GM23338 (cell line): ENCODE results near the gene LMBR1. TPM values are rescaled to one million over a fixed set of nuclear protein-coding genes. Genes with fewer than 3 reads are reported as not detected.

ENCODE experiments used
- ATAC-seq: fragments of 200-7000 bp; cut with Tn5 transposase; 3 replicates; pipeline ENCODE4 v1.9.1; 2020
- DNase-seq: peaks from one replicate; pipeline ENCODE4 v3.0.0-alpha.2; 2015; ENCODE audit warnings: low spot score
- H2AFZ ChIP-seq: fragments of 200-600 bp; sonication (generic); 2 replicates; pipeline ENCODE4 v1.8.0; 2016; ENCODE audit warnings: antibody characterized with exemption, mild to moderate bottlenecking, moderate library complexity
- H3F3A ChIP-seq: fragments of 200-600 bp; sonication (generic); replicated peaks from 2 replicates; pipeline ENCODE4 v1.8.0; 2017; ENCODE audit warnings: antibody characterized with exemption, mixed run types, low read depth
- H3K27ac ChIP-seq: fragments of 200-600 bp; sonication (generic); 2 replicates; pipeline ENCODE4 v1.6.1; 2016; ENCODE audit warnings: low read depth
- H3K27me3 ChIP-seq: fragments of 200-600 bp; sonication (generic); 2 replicates; pipeline ENCODE4 v1.8.0; 2016; ENCODE audit warnings: mild to moderate bottlenecking, mixed run types, moderate library complexity; ENCODE audit not compliant: insufficient read depth
- H3K36me3 ChIP-seq: fragments of 200-600 bp; sonication (generic); 2 replicates; pipeline ENCODE4 v1.8.0; 2016; ENCODE audit warnings: mild to moderate bottlenecking; ENCODE audit not compliant: insufficient read depth
- H3K4me1 ChIP-seq: fragments of 200-600 bp; sonication (generic); 2 replicates; pipeline ENCODE4 v1.8.0; 2016; ENCODE audit warnings: mild to moderate bottlenecking, moderate library complexity; ENCODE audit not compliant: insufficient read depth
- H3K4me2 ChIP-seq: fragments of 200-600 bp; sonication (generic); 2 replicates; pipeline ENCODE4 v1.7.1; 2017; ENCODE audit warnings: mixed run types
- H3K4me3 ChIP-seq: fragments of 200-600 bp; sonication (generic); 2 replicates; pipeline ENCODE4 v1.6.1; 2016; ENCODE audit warnings: mixed run types
- H3K79me2 ChIP-seq: fragments of 200-600 bp; sonication (generic); replicated peaks from 2 replicates; pipeline ENCODE4 v1.8.0; 2017; ENCODE audit warnings: mild to moderate bottlenecking; ENCODE audit not compliant: insufficient read depth
- H3K9me2 ChIP-seq: fragments of 200-600 bp; sonication (generic); 2 replicates; pipeline ENCODE4 v1.8.0; 2017; ENCODE audit not compliant: insufficient read depth
- H4K20me1 ChIP-seq: fragments of 200-600 bp; sonication (generic); replicated peaks from 2 replicates; pipeline ENCODE4 v1.8.0; 2017; ENCODE audit warnings: mild to moderate bottlenecking; ENCODE audit not compliant: insufficient read depth
- H3K27ac Mint-ChIP-seq: 2 replicates; pipeline ENCODE4 v1.8.0; 2020; ENCODE audit warnings: inconsistent platforms, mild to moderate bottlenecking, moderate library complexity, mixed read lengths
- H3K27me3 Mint-ChIP-seq: 3 replicates; pipeline ENCODE4 v1.8.0; 2022; ENCODE audit warnings: low read depth, mild to moderate bottlenecking, moderate library complexity, mixed read lengths, inconsistent platforms; ENCODE audit not compliant: insufficient read depth, poor library complexity
- H3K36me3 Mint-ChIP-seq: 3 replicates; pipeline ENCODE4 v1.8.0; 2021; ENCODE audit warnings: low read depth, mild to moderate bottlenecking, inconsistent platforms, moderate library complexity, mixed read lengths
- H3K4me1 Mint-ChIP-seq: 3 replicates; pipeline ENCODE4 v1.8.0; 2020; ENCODE audit warnings: mild to moderate bottlenecking, inconsistent platforms, mixed read lengths
- H3K4me3 Mint-ChIP-seq: 3 replicates; pipeline ENCODE4 v1.8.0; 2021; ENCODE audit warnings: moderate library complexity, mild to moderate bottlenecking, inconsistent platforms, mixed read lengths
- H3K9me3 Mint-ChIP-seq: 3 replicates; pipeline ENCODE4 v1.8.0; 2020; ENCODE audit warnings: moderate library complexity, mild to moderate bottlenecking, inconsistent platforms, mixed read lengths
- CREB1 ChIP-seq: fragments of 250-450 bp; sonication (Bioruptor Pico); IDR thresholded peaks from 2 replicates; pipeline ENCODE4 v1.5.0; 2020; ENCODE audit warnings: low read depth, mild to moderate bottlenecking, moderate library complexity
- NANOG ChIP-seq: IDR thresholded peaks from 2 replicates; pipeline ENCODE4 v1.6.1; 2016; ENCODE audit warnings: antibody characterized with exemption, borderline replicate concordance
- POLR2AphosphoS5 ChIP-seq: IDR thresholded peaks from 2 replicates; pipeline ENCODE4 v1.6.1; 2016; ENCODE audit warnings: antibody characterized with exemption, low read depth
- REST ChIP-seq: IDR thresholded peaks from one replicate; pipeline ENCODE4 v1.6.1; 2018; ENCODE audit warnings: antibody characterized with exemption; ENCODE audit not compliant: unreplicated experiment
- long read RNA-seq: library from polyadenylated mRNA; unstranded; transcript quantifications from one replicate; pipeline ENCODE4 v2.0.0, GENCODE V29; 2020; ENCODE audit not compliant: unreplicated experiment
- polyA plus RNA-seq: library from polyadenylated mRNA; unstranded; fragments of >200 nt; fragmentation: Nextera tagmentation; extraction: Ambion mirVana; gene quantifications from 2 replicates; pipeline ENCODE4 v1.2.1, GENCODE V29; 2016
- total RNA-seq: library from RNA; depleted of rRNA; stranded (reverse); fragments of >200 nt; shearing (Covaris generic); gene quantifications from 2 replicates; pipeline ENCODE4 v1.2.3, GENCODE V29; 2014; rRNA removed
- TF ChIP-seq, protein P1 (sequence below), 2 experiments: fragments of 200-600 bp in 1 of 2; sonication (generic) in 1 of 2; conservative IDR thresholded peaks; 2 replicates each; pipeline versions ENCODE4 v1.5.1 to v1.6.1; 2016 to 2017; ENCODE audit warnings: antibody characterized with exemption in 2 of 2, low read depth in 2 of 2, mild to moderate bottlenecking in 2 of 2, moderate library complexity in 1 of 2
- TF ChIP-seq, protein P2 (sequence below): IDR thresholded peaks from 2 replicates; pipeline ENCODE4 v1.6.1; 2016; ENCODE audit warnings: antibody characterized with exemption

Gene LMBR1
- 69.1 and 90.1 TPM in 2 replicates for total RNA-seq
- polyA plus RNA-seq: 20.6 and 21.8 TPM in 2 replicates
- long read RNA-seq, partial matches to known transcripts: 1 of 8 reads
- long read RNA-seq, other reads (novel, unspliced or antisense): 6 of 8 reads

DNA sequence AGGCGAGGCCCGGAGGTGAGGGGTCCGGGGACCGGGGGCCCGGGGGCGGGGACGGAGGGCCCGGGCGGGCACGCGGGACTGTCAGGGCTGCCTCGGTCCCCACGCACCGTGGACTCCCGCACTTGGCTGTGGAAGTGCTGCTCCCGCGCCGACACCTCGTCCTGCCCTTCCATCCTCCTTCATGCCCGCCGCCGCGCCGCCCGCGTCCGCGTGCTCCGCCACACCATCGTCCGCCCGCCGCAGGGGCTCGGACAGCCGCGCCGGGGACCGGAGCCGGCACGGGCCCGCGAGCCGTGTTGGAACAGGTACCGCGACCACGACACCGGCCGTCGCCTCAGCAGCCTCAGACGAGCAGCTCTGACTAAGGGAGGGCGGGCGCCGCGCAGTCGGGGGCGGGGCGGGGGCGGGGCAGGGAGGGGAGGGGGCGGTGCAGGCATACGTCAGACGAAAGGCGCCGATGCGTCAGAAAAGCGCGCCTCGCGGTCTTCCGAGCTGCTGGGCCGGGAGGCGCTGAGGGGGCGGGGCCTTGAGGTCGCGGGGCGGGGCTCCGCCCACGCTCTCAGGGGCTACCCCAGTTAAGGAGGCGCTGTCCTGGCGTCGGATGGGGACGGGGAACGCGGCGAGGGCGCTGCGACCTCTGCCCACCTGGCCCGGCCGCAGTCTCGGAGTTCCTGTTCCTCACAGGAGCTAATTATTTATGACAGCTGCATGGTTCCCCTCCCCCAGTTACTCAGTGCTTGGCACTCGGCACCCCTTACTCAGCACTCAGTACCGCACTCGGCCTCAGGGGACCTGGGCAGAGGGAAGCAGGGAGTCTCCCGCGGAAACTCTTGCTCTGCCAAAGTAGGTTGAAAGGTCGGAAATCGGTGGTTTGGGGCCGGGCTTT, at the start of gene LMBR1:
Gene LMBR1, minus strand, starts transcription at position 363 of the 886 bp plus-strand sequence. Its CDS starts 190 bp downstream, at position 173.
- peaks cover 8% of the 10 kb centered on the region; the same call in 2 of the 3 replicates for H3K36me3 Mint-ChIP-seq
- peaks cover 15% of the 10 kb centered on the region for H3K4me1 Mint-ChIP-seq
- peaks cover 5% of the 10 kb centered on the region for H3K27me3 Mint-ChIP-seq
- Histone ChIP-seq H3K9me2 (no peaks in the 10 kb centered on the region), H3K27ac (peak within 1 kb of the TSS; percentile 90), H3K36me3 (no peaks in the 10 kb centered on the region), H3K27me3 (no peaks in the 10 kb centered on the region), H3K4me1 (peaks cover 9% of the 10 kb centered on the region; the same call in 1 of the 2 replicates), H3K4me3 (peak within 1 kb of the TSS; percentile 94), H3F3A (no peaks in the 10 kb centered on the region), H2AFZ (peak within 1 kb of the TSS; percentile 96), H4K20me1 (peaks cover 15% of the 10 kb centered on the region), H3K79me2 (peaks cover 41% of the 10 kb centered on the region), H3K4me2 (peak within 1 kb of the TSS; percentile 92)
- H3K27ac Mint-ChIP-seq: peak within 1 kb of the TSS; percentile 93
- no peaks in the 10 kb centered on the region; the same call in 2 of the 3 replicates for H3K9me3 Mint-ChIP-seq
- ATAC-seq: peak; percentile 84
- TF ChIP-seq NANOG (no peak), REST (no peak), CREB1 (peak; percentile 96), POLR2AphosphoS5 (peak; percentile 91)
- TF ChIP-seq, protein P1, sequence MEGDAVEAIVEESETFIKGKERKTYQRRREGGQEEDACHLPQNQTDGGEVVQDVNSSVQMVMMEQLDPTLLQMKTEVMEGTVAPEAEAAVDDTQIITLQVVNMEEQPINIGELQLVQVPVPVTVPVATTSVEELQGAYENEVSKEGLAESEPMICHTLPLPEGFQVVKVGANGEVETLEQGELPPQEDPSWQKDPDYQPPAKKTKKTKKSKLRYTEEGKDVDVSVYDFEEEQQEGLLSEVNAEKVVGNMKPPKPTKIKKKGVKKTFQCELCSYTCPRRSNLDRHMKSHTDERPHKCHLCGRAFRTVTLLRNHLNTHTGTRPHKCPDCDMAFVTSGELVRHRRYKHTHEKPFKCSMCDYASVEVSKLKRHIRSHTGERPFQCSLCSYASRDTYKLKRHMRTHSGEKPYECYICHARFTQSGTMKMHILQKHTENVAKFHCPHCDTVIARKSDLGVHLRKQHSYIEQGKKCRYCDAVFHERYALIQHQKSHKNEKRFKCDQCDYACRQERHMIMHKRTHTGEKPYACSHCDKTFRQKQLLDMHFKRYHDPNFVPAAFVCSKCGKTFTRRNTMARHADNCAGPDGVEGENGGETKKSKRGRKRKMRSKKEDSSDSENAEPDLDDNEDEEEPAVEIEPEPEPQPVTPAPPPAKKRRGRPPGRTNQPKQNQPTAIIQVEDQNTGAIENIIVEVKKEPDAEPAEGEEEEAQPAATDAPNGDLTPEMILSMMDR (conservative IDR thresholded peaks at IDR 0.05; ENCODE audit: low read depth in 2 of 2): peak; percentile 19 to 41
- TF ChIP-seq, protein P2, sequence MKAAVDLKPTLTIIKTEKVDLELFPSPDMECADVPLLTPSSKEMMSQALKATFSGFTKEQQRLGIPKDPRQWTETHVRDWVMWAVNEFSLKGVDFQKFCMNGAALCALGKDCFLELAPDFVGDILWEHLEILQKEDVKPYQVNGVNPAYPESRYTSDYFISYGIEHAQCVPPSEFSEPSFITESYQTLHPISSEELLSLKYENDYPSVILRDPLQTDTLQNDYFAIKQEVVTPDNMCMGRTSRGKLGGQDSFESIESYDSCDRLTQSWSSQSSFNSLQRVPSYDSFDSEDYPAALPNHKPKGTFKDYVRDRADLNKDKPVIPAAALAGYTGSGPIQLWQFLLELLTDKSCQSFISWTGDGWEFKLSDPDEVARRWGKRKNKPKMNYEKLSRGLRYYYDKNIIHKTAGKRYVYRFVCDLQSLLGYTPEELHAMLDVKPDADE: peak; percentile 46; the same call in 1 of the 2 replicates
- peak; percentile 92 for DNase-seq
- H3K4me3 Mint-ChIP-seq: peak within 1 kb of the TSS; percentile 95
